HL-60 (cell line): ENCODE data around the gene HSPA12A.

ENCODE experiments used
- DNase-seq, 2 experiments: peaks; one replicate each; pipeline ENCODE4 v3.0.0-alpha.2; 2010 to 2020; ENCODE audit warnings: low read depth in 1 of 2, low spot score in 1 of 2
- H3K27ac ChIP-seq: fragments of 250-450 bp; sonication (Bioruptor Pico); replicated peaks from 2 replicates; pipeline ENCODE4 v1.5.1; 2020; ENCODE audit warnings: mild to moderate bottlenecking, moderate library complexity
- H3K27me3 ChIP-seq: fragments of 250-450 bp; sonication (Bioruptor Pico); 2 replicates; pipeline ENCODE4 v1.5.1; 2021; ENCODE audit warnings: mild to moderate bottlenecking, moderate library complexity; ENCODE audit not compliant: insufficient read depth, poor library complexity, severe bottlenecking
- H3K4me3 ChIP-seq: replicated peaks from 2 replicates; pipeline ENCODE4 v1.5.1; 2011; ENCODE audit warnings: mild to moderate bottlenecking, control low read depth, low read length; ENCODE audit not compliant: insufficient read depth
- GABPA ChIP-seq: IDR thresholded peaks from 2 replicates; pipeline ENCODE4 v1.6.1; 2012; ENCODE audit warnings: low read depth
- POLR2AphosphoS5 ChIP-seq: IDR thresholded peaks from 2 replicates; pipeline ENCODE4 v1.6.1; 2012; ENCODE audit warnings: low read depth
- REST ChIP-seq: IDR thresholded peaks from 2 replicates; pipeline ENCODE4 v1.6.1; 2012; ENCODE audit warnings: low read depth; ENCODE audit not compliant: insufficient replicate concordance
- SPI1 ChIP-seq: IDR thresholded peaks from 2 replicates; pipeline ENCODE4 v1.6.1; 2012; ENCODE audit warnings: low read depth, mild to moderate bottlenecking, borderline replicate concordance
- TF ChIP-seq, protein P1 (sequence below): IDR thresholded peaks from one replicate; pipeline ENCODE4 v1.5.1; 2011; ENCODE audit warnings: low read length, control low read depth, inconsistent platforms; ENCODE audit not compliant: insufficient read depth

HSPA12A gene

DNA sequence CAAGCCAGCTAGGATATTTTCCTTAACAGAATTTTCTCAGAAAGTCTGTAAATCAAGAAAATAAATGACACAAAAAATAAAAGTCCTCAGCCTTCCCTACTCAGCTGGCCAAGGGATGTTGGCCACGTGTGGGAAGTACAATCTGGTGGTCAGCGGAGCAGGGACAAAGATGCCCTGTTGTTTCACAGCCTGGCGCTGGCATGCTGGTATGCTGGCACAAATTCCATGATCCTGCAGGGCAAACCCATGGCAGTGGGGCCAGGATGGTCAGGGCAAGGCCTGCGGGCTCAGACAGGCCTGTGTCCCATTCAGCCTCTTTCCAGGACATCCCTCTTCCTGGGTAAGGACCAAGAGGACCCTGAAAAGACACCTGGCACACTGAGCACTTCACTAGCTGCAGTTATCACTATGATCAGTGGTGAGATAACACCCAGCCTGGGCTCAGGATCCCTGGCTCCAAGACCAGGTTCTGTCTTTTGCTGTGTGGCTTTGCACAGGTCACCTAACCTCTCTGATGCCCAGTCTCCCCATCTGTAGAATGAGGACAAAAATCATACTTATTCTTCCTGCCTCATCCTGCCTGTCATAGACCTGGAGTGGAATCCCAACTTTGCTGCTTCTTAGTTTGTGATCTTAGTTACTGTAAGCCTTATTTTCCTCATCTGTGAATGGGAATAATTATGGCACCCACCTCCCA, 10.8 kb upstream of the HSPA12A start:
- DNase-seq, result no peak
- Histone ChIP-seq H3K4me3 (no peak overlapping the region), H3K27ac (no peak overlapping the region), H3K27me3 (no peaks in the 10 kb centered on the region)
- TF ChIP-seq GABPA (no peak), REST (no peak)
- TF ChIP-seq, protein P1, sequence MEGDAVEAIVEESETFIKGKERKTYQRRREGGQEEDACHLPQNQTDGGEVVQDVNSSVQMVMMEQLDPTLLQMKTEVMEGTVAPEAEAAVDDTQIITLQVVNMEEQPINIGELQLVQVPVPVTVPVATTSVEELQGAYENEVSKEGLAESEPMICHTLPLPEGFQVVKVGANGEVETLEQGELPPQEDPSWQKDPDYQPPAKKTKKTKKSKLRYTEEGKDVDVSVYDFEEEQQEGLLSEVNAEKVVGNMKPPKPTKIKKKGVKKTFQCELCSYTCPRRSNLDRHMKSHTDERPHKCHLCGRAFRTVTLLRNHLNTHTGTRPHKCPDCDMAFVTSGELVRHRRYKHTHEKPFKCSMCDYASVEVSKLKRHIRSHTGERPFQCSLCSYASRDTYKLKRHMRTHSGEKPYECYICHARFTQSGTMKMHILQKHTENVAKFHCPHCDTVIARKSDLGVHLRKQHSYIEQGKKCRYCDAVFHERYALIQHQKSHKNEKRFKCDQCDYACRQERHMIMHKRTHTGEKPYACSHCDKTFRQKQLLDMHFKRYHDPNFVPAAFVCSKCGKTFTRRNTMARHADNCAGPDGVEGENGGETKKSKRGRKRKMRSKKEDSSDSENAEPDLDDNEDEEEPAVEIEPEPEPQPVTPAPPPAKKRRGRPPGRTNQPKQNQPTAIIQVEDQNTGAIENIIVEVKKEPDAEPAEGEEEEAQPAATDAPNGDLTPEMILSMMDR, result no peak

DNA sequence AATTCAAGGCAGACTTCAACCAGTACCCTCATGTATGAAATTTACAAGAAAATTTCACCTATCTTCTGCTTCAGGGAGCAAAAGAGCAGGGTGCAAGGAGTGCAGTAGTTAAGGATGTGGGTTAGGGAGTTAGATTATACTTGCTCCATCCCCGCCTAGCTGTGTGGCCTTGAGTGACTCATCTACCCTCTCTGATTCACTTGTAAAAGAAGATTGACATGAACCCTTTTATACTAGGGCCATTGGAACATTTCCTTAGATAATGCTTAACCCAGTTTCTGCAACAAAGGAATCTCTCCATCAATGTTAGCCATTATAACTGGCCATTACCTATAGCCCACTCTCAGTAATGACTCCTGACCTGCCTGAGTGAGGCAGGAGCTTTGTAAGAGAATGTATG, 10.2 kb upstream of the HSPA12A start:
- no peak overlapping the region for H3K4me3 ChIP-seq
- no peak overlapping the region for H3K27ac ChIP-seq
- TF ChIP-seq POLR2AphosphoS5 (no peak), REST (no peak), GABPA (no peak), SPI1 (no peak)
- TF ChIP-seq, protein P1, result no peak
- no peaks in the 10 kb centered on the region for H3K27me3 ChIP-seq
- no peak for DNase-seq

- no peak for DNase-seq
- H3K27me3 ChIP-seq, result peaks cover 2% of the 10 kb centered on the region
- TF ChIP-seq SPI1, result no peak
- no peak for TF ChIP-seq REST
- TF ChIP-seq, protein P1, result no peak
- no peak for TF ChIP-seq GABPA
- no peak for TF ChIP-seq POLR2AphosphoS5
- H3K27ac ChIP-seq, result no peak overlapping the region
- no peak overlapping the region for H3K4me3 ChIP-seq
Measured at GRCh38 chr10:116748471-116748870, 6.1 kb upstream of the HSPA12A start.
